H1 (cell line): Measurements from ENCODE around the gene AMOTL2. TPM values are rescaled to one million over a fixed set of nuclear protein-coding genes. Genes with fewer than 3 reads are reported as not detected.

Experiments used
- CTCF ChIA-PET: fragments of 300-600 bp; sonication (Branson Sonifier 250); formaldehyde crosslinking; loops from one replicate; lab custom pipeline; 2021; ENCODE audit not compliant: partially characterized antibody; lab: Charles Lee
- POLR2A ChIA-PET: fragments of 300-600 bp; sonication (Branson Sonifier 250); formaldehyde crosslinking; loops from one replicate; lab custom pipeline; 2021; ENCODE audit warnings: inconsistent platforms; ENCODE audit not compliant: partially characterized antibody; lab: Charles Lee
- DNase-seq, 2 experiments: peaks; one replicate each; pipeline versions ENCODE4 v3.0.0 to v3.0.0-alpha.2; 2010 to 2022; ENCODE audit warnings: low spot score in 2 of 2, low read depth in 1 of 2, mixed read lengths in 1 of 2
- FAIRE-seq: peaks from 2 replicates; lab custom pipeline; 2011; peaks lifted over from hg19 to GRCh38; lab: Jason Lieb, UNC
- H2AFZ ChIP-seq: 2 replicates; pipeline ENCODE4 v1.8.1; 2012; ENCODE audit warnings: low read length, inconsistent platforms
- H2AK5ac ChIP-seq: 2 replicates; pipeline ENCODE4 v1.6.1; 2013; ENCODE audit warnings: low read depth, low read length
- H2BK120ac ChIP-seq: replicated peaks from 2 replicates; pipeline ENCODE3; 2013; ENCODE audit warnings: low read depth, low read length, inconsistent platforms
- H2BK12ac ChIP-seq: 2 replicates; pipeline ENCODE4 v1.6.1; 2013; ENCODE audit warnings: low read depth, low read length
- H2BK15ac ChIP-seq: 2 replicates; pipeline ENCODE4 v1.6.1; 2013; ENCODE audit warnings: low read length
- H2BK20ac ChIP-seq: 2 replicates; pipeline ENCODE4 v1.6.1; 2013; ENCODE audit warnings: low read length
- H2BK5ac ChIP-seq: 2 replicates; pipeline ENCODE4 v1.6.1; 2013; ENCODE audit warnings: low read depth, low read length
- H3K14ac ChIP-seq: 2 replicates; pipeline ENCODE4 v1.6.1; 2013; ENCODE audit warnings: inconsistent platforms; ENCODE audit not compliant: insufficient read length
- H3K18ac ChIP-seq: 2 replicates; pipeline ENCODE4 v1.6.1; 2013; ENCODE audit warnings: low read length; ENCODE audit errors: extremely low read depth
- H3K23ac ChIP-seq: 2 replicates; pipeline ENCODE4 v1.6.1; 2013; ENCODE audit warnings: inconsistent platforms; ENCODE audit not compliant: insufficient read length
- H3K23me2 ChIP-seq: 2 replicates; pipeline ENCODE4 v1.6.1; 2013; ENCODE audit warnings: low read depth, low read length
- H3K27ac ChIP-seq: 2 replicates; pipeline ENCODE4 v1.6.1; 2011; ENCODE audit warnings: low read depth, low read length, inconsistent platforms
- H3K27me3 ChIP-seq, 4 experiments: replicated peaks in 1 of 4; 1 replicate in 1 of 4; 2 replicates in 3 of 4; pipeline versions ENCODE4 v1.6.1 to v1.8.1; 2011 to 2013; ENCODE audit warnings: low read length in 3 of 4, mild to moderate bottlenecking in 3 of 4, inconsistent platforms in 2 of 4, mixed read lengths in 2 of 4, moderate library complexity in 1 of 4; ENCODE audit not compliant: control insufficient read depth in 3 of 4, insufficient read depth in 3 of 4; ENCODE audit errors: extremely low read depth in 1 of 4
- H3K36me3 ChIP-seq, 4 experiments: 2 replicates each; pipeline versions ENCODE4 v1.6.1 to v1.8.1; 2011 to 2013; ENCODE audit warnings: mild to moderate bottlenecking in 4 of 4, low read length in 3 of 4, moderate library complexity in 2 of 4, control low read depth in 1 of 4, inconsistent platforms in 1 of 4; ENCODE audit not compliant: insufficient read depth in 4 of 4, control insufficient read depth in 2 of 4
- H3K4ac ChIP-seq: replicated peaks from 2 replicates; pipeline ENCODE3; 2013; ENCODE audit warnings: low read length, low read depth, mixed read lengths, inconsistent platforms; ENCODE audit not compliant: insufficient read length
- H3K4me1 ChIP-seq, 4 experiments: replicated peaks in 1 of 4; 1 replicate in 1 of 4; 2 replicates in 3 of 4; pipeline versions ENCODE4 v1.6.1 to v1.8.1; 2011 to 2013; ENCODE audit warnings: low read length in 3 of 4, inconsistent platforms in 2 of 4, mixed read lengths in 1 of 4; ENCODE audit not compliant: insufficient read depth in 4 of 4, control insufficient read depth in 3 of 4
- H3K4me2 ChIP-seq, 2 experiments: 2 replicates each; pipeline versions ENCODE4 v1.6.1 to v1.8.1; 2011 to 2013; ENCODE audit warnings: low read depth in 2 of 2, low read length in 2 of 2, control low read depth in 1 of 2, inconsistent platforms in 1 of 2, mild to moderate bottlenecking in 1 of 2; ENCODE audit not compliant: insufficient read depth in 1 of 2
- H3K4me3 ChIP-seq, 4 experiments: fragments of 200-600, 300-600 bp in 1 of 4; sonication (generic), shearing (Covaris generic), sonication (Bioruptor Twin) in 1 of 4; 2 replicates each; pipeline versions ENCODE4 v1.5.1 to v1.8.1; 2011 to 2016; ENCODE audit warnings: low read length in 4 of 4, low read depth in 3 of 4, control low read depth in 2 of 4, inconsistent platforms in 2 of 4, mild to moderate bottlenecking in 2 of 4, mixed read lengths in 1 of 4, moderate library complexity in 1 of 4; ENCODE audit not compliant: insufficient read depth in 2 of 4; ENCODE audit errors: extremely low read depth in 1 of 4
- H3K56ac ChIP-seq: replicated peaks from 2 replicates; pipeline ENCODE3; 2013; ENCODE audit warnings: low read depth, mild to moderate bottlenecking, mixed read lengths, low read length, inconsistent platforms; ENCODE audit not compliant: insufficient read length
- H3K79me1 ChIP-seq: 2 replicates; pipeline ENCODE4 v1.6.1; 2013; ENCODE audit warnings: low read depth, low read length, control low read depth
- H3K79me2 ChIP-seq, 2 experiments: 2 replicates each; pipeline versions ENCODE4 v1.6.1 to v1.8.1; 2012 to 2013; ENCODE audit warnings: low read length in 2 of 2, mild to moderate bottlenecking in 2 of 2, inconsistent platforms in 1 of 2; ENCODE audit not compliant: insufficient read depth in 2 of 2, control insufficient read depth in 1 of 2
- H3K9ac ChIP-seq, 4 experiments: replicated peaks in 1 of 4; 1 replicate in 1 of 4; 2 replicates in 3 of 4; pipeline versions ENCODE4 v1.6.1 to v1.8.1; 2011 to 2013; ENCODE audit warnings: low read depth in 3 of 4, low read length in 3 of 4, control low read depth in 2 of 4, mild to moderate bottlenecking in 2 of 4, moderate library complexity in 2 of 4, inconsistent platforms in 1 of 4; ENCODE audit errors: extremely low read depth in 1 of 4
- H3K9me3 ChIP-seq, 2 experiments: 2 replicates each; pipeline versions ENCODE4 v1.6.1 to v1.8.1; 2012 to 2013; ENCODE audit warnings: mild to moderate bottlenecking in 2 of 2, moderate library complexity in 2 of 2, control low read depth in 1 of 2, inconsistent platforms in 1 of 2, low read depth in 1 of 2, low read length in 1 of 2, mixed read lengths in 1 of 2; ENCODE audit not compliant: insufficient read depth in 2 of 2
- H4K20me1 ChIP-seq, 2 experiments: replicated peaks in 1 of 2; 2 replicates each; pipeline versions ENCODE3 to v1.8.1; 2011 to 2013; ENCODE audit warnings: inconsistent platforms in 2 of 2, low read length in 2 of 2, mild to moderate bottlenecking in 1 of 2; ENCODE audit not compliant: insufficient read depth in 2 of 2, control insufficient read depth in 1 of 2
- H4K5ac ChIP-seq: 2 replicates; pipeline ENCODE4 v1.6.1; 2013; ENCODE audit warnings: low read length, low read depth, mixed read lengths, inconsistent platforms; ENCODE audit not compliant: insufficient read length
- H4K8ac ChIP-seq: 2 replicates; pipeline ENCODE4 v1.8.0; 2013; ENCODE audit warnings: mild to moderate bottlenecking, moderate library complexity, low read length, inconsistent platforms; ENCODE audit not compliant: insufficient read depth; ENCODE audit errors: extremely low read depth
- H4K91ac ChIP-seq: replicated peaks from 2 replicates; pipeline ENCODE3; 2013; ENCODE audit warnings: low read length, mixed read lengths, inconsistent platforms; ENCODE audit not compliant: insufficient read length
- BRCA1 ChIP-seq: IDR thresholded peaks from 2 replicates; pipeline ENCODE4 v1.6.1; 2012; ENCODE audit warnings: low read depth, low read length, improper control_type of control experiment
- CBX5 ChIP-seq: fragments of 300-800, 300-1000 bp; sonication (generic); IDR thresholded peaks from 2 replicates; pipeline ENCODE4 v1.7.1; 2016; ENCODE audit warnings: antibody characterized with exemption, low read length, low read depth
- CEBPB ChIP-seq: IDR thresholded peaks from 2 replicates; pipeline ENCODE4 v1.6.1; 2012; ENCODE audit warnings: low read depth, low read length
- CHD2 ChIP-seq: IDR thresholded peaks from 2 replicates; pipeline ENCODE4 v1.6.1; 2012; ENCODE audit warnings: low read length, improper control_type of control experiment
- EGR1 ChIP-seq: IDR thresholded peaks from 2 replicates; pipeline ENCODE4 v1.6.1; 2011; ENCODE audit warnings: low read depth, low read length, borderline replicate concordance
- EZH2 ChIP-seq: fragments of 200-600 bp; sonication (generic); IDR thresholded peaks from 2 replicates; pipeline ENCODE4 v1.7.1; 2012; ENCODE audit warnings: low read depth, mild to moderate bottlenecking, moderate library complexity, low read length, inconsistent platforms; ENCODE audit not compliant: severe bottlenecking
- GABPA ChIP-seq: IDR thresholded peaks from 2 replicates; pipeline ENCODE4 v1.6.1; 2011; ENCODE audit warnings: mild to moderate bottlenecking, low read length, moderate library complexity, borderline replicate concordance; ENCODE audit not compliant: insufficient read depth
- JUND ChIP-seq: IDR thresholded peaks from 2 replicates; pipeline ENCODE4 v1.6.1; 2011; ENCODE audit warnings: mild to moderate bottlenecking, improper control_type of control experiment, low read length
- KDM5A ChIP-seq: fragments of 200-600 bp; IDR thresholded peaks from 2 replicates; pipeline ENCODE4 v1.7.1; 2012; ENCODE audit warnings: mild to moderate bottlenecking, low read length, inconsistent platforms, mixed read lengths
- NANOG ChIP-seq: IDR thresholded peaks from 2 replicates; pipeline ENCODE4 v1.6.1; 2011; ENCODE audit warnings: low read length, low read depth, mild to moderate bottlenecking, inconsistent platforms; ENCODE audit not compliant: insufficient read depth, poor library complexity, severe bottlenecking
- POU5F1 ChIP-seq: IDR thresholded peaks from 2 replicates; pipeline ENCODE4 v1.6.1; 2011; ENCODE audit warnings: low read depth, mild to moderate bottlenecking, low read length, moderate library complexity
- RFX5 ChIP-seq: IDR thresholded peaks from 2 replicates; pipeline ENCODE4 v1.6.1; 2011; ENCODE audit warnings: low read depth, low read length, improper control_type of control experiment, borderline replicate concordance
- SAP30 ChIP-seq: fragments of 300-600 bp; sonication (generic); IDR thresholded peaks from 2 replicates; pipeline ENCODE4 v1.7.1; 2012; ENCODE audit warnings: low read length, moderate library complexity, mild to moderate bottlenecking, inconsistent platforms; ENCODE audit not compliant: insufficient read depth, insufficient replicate concordance
- SP1 ChIP-seq: IDR thresholded peaks from 2 replicates; pipeline ENCODE4 v1.6.1; 2011; ENCODE audit warnings: low read depth, low read length
- TEAD4 ChIP-seq: IDR thresholded peaks from 2 replicates; pipeline ENCODE4 v1.6.1; 2012; ENCODE audit warnings: low read depth, low read length, inconsistent platforms, mixed read lengths
- WGBS, 2 experiments: shearing (Covaris generic) in 1 of 2; methylation state at CpG; one replicate each; pipeline versions ENCODE4 v1.1.6 to v1.1.7; 2013 to 2015; ENCODE audit warnings: low lambda C conversion rate in 2 of 2, mixed read lengths in 2 of 2, inconsistent platforms in 1 of 2, low coverage in 1 of 2, missing lambda C conversion rate in 1 of 2; ENCODE audit not compliant: insufficient replicate concordance in 2 of 2, insufficient coverage in 1 of 2, insufficient read length in 1 of 2; ENCODE audit errors: extremely low coverage in 1 of 2, missing lambda C conversion rate in 1 of 2; 5-methylcytosine and 5-hydroxymethylcytosine counted together
- polyA plus RNA-seq, 7 experiments: library from polyadenylated mRNA; depleted of rRNA in 3 of 7; stranded (reverse) in 5 of 7; unstranded in 2 of 7; fragments of >200 nt in 5 of 7; fragments of 200-250 nt in 2 of 7; gene quantifications; 1 replicate in 5 of 7; 2 replicates in 1 of 7; 4 replicates in 1 of 7; pipeline versions ENCODE4 v1.2.1 to v1.2.3, GENCODE V29; 2011 to 2013; ENCODE audit warnings: missing spikeins in 2 of 7, mixed read lengths in 2 of 7
- total RNA-seq: library from RNA; stranded (reverse); fragmentation: NEBNext Ultra II Directional; extraction: Animal tissue kit (Norgen Biotek cat#: 25700); gene quantifications from 2 replicates; pipeline ENCODE4 v1.2.1, GENCODE V29; 2021

The AMOTL2 gene
- total and polyA plus RNA-seq, 2 of the 8 experiments (the other 6 are each of a cell fraction or from before 2014, with no cell fraction given), result 19.0 to 63.7 TPM

DNA sequence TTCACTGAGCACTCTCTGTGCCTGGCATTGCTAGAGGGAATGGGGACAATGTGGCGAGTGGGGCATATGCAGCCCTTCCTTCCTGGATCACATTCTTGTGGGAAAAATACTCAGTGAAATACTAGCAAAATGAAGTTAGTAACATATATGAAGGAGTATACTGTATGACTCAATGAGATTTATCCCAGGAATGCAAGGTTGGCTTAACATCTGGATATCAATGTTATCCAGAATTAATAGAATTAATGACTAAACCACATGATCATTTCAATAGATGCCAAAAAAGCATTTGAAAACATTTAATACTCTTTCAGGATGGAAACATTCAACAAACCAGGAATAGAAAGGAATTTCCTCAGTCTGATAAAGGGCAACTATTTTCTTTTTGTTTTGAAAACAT lies 27.5 kb downstream of the AMOTL2 start:
- Histone ChIP-seq H2AK5ac (no peak overlapping the region), H4K20me1 (no peaks in the 10 kb centered on the region), H3K14ac (no peak overlapping the region), H3K56ac (no peak overlapping the region), H2BK120ac (no peak overlapping the region), H3K4me2 (no peak overlapping the region), H2BK20ac (no peak overlapping the region), H2AFZ (no peak overlapping the region), H3K79me2 (no peaks in the 10 kb centered on the region), H3K18ac (no peak overlapping the region), H3K4me3 (no peak overlapping the region), H2BK12ac (no peak overlapping the region), H2BK5ac (no peak overlapping the region), H3K79me1 (no peaks in the 10 kb centered on the region), H4K91ac (no peak overlapping the region), H3K23ac (no peak overlapping the region), H4K8ac (no peak overlapping the region), H3K27me3 (no peaks in the 10 kb centered on the region), H3K27ac (no peak overlapping the region), H3K9ac (no peak overlapping the region), H3K36me3 (no peaks in the 10 kb centered on the region), H3K4me1 (peaks cover 0 to 5% (median 2%) of the 10 kb centered on the region in 4 experiments; a peak in 2 of 7 replicates), H4K5ac (no peak overlapping the region), H3K4ac (no peak overlapping the region), H3K23me2 (no peaks in the 10 kb centered on the region), H2BK15ac (no peak overlapping the region), H3K9me3 (no peaks in the 10 kb centered on the region; a peak in 1 of 4 replicates)
- POLR2A ChIA-PET, result interaction anchor here (43.9 to 45.2 kb wide), 2 partner anchors 0 to 19 kb away, joined by 1731 read pairs; partner anchors contain the start of gene AMOTL2
- DNase-seq (no peak), FAIRE-seq (no peak)
- WGBS, 2 experiments, result 6% methylated on average over 1 of the region's 1 CpG; no CpG with 5 or more reads in 1 of the 2 experiments
- CTCF ChIA-PET, result interaction anchor here (1.6 to 4.0 kb wide), 3 partner anchors 9 to 128 kb away, joined by 6 to 23 read pairs (median 7); no protein-coding TSS in a partner anchor
- TF ChIP-seq EGR1, result no peak
- TF ChIP-seq CBX5, result no peak
- TF ChIP-seq TEAD4, result no peak
- no peak for TF ChIP-seq CEBPB
- no peak for TF ChIP-seq CHD2
- TF ChIP-seq RFX5, result no peak
- TF ChIP-seq EZH2, result no peak
- TF ChIP-seq NANOG, result no peak
- TF ChIP-seq KDM5A, result no peak
- no peak for TF ChIP-seq SP1
- TF ChIP-seq POU5F1, result no peak
- TF ChIP-seq GABPA, result no peak
- no peak for TF ChIP-seq JUND
- no peak for TF ChIP-seq SAP30
- no peak for TF ChIP-seq BRCA1
